Measurements from ENCODE around the gene ABTB1.

The ABTB1 gene

GRCh38 chr3:127718245-127718915, 45.6 kb downstream of the ABTB1 start:
- no peaks in the 10 kb centered on the region for H3K27me3 ChIP-seq (ENCODE audit: insufficient read depth, insufficient read length)
- H3K9ac ChIP-seq (ENCODE audit: insufficient read length, low read depth): no peak overlapping the region
- H3K9me3 ChIP-seq (ENCODE audit: insufficient read depth, low read length): peaks cover 9% of the 10 kb centered on the region; the same call in 1 of the 2 replicates
- H3K36me3 ChIP-seq (ENCODE audit: insufficient read depth, insufficient read length, low read length): no peaks in the 10 kb centered on the region
- peaks cover 24% of the 10 kb centered on the region for H3K4me1 ChIP-seq (ENCODE audit: insufficient read depth, insufficient read length)
- DNase-seq (ENCODE audit: low read depth, low spot score): no peak
- TF ChIP-seq YY1 (IDR thresholded peaks at IDR 0.05; ENCODE audit: insufficient read depth, insufficient read length) (no peak), ZNF274 (IDR thresholded peaks at IDR 0.05; ENCODE audit: low read depth, low read length) (no peak), SUZ12 (IDR thresholded peaks at IDR 0.05; ENCODE audit: extremely low read depth, insufficient read depth, insufficient read length) (no peak)
- no peak overlapping the region for H3K4me3 ChIP-seq (ENCODE audit: insufficient read length, low read depth)

- no peak for DNase-seq (ENCODE audit: low read depth, low spot score)
- Histone ChIP-seq H3K27me3 (ENCODE audit: insufficient read depth, insufficient read length) (no peaks in the 10 kb centered on the region), H3K9ac (ENCODE audit: insufficient read length, low read depth) (no peak overlapping the region), H3K36me3 (ENCODE audit: insufficient read depth, insufficient read length, low read length) (no peaks in the 10 kb centered on the region), H3K9me3 (ENCODE audit: insufficient read depth, low read length) (peaks cover 11% of the 10 kb centered on the region; the same call in 1 of the 2 replicates), H3K4me1 (ENCODE audit: insufficient read depth, insufficient read length) (peaks cover 24% of the 10 kb centered on the region), H3K4me3 (ENCODE audit: insufficient read length, low read depth) (no peak overlapping the region)
- TF ChIP-seq SUZ12 (IDR thresholded peaks at IDR 0.05; ENCODE audit: extremely low read depth, insufficient read depth, insufficient read length) (no peak), YY1 (IDR thresholded peaks at IDR 0.05; ENCODE audit: insufficient read depth, insufficient read length) (no peak), ZNF274 (IDR thresholded peaks at IDR 0.05; ENCODE audit: low read depth, low read length) (no peak)
Observed at GRCh38 chr3:127718916-127719290, 46.2 kb downstream of the ABTB1 start.

GRCh38 chr3:127719369-127719768, 46.6 kb downstream of the ABTB1 start:
- Histone ChIP-seq H3K9ac (ENCODE audit: insufficient read length, low read depth) (no peak overlapping the region), H3K36me3 (ENCODE audit: insufficient read depth, insufficient read length, low read length) (no peaks in the 10 kb centered on the region)
- no peak for DNase-seq (ENCODE audit: low read depth, low spot score)

GRCh38 chr3:127720161-127720823, 47.5 kb downstream of the ABTB1 start:
- no peaks in the 10 kb centered on the region for H3K36me3 ChIP-seq (ENCODE audit: insufficient read depth, insufficient read length, low read length)

More at GRCh38 chr3:127719369-127719768, 46.6 kb downstream of the ABTB1 start:
- Histone ChIP-seq H3K4me3 (ENCODE audit: insufficient read length, low read depth) (no peak overlapping the region), H3K9me3 (ENCODE audit: insufficient read depth, low read length) (peaks cover 15% of the 10 kb centered on the region; the same call in 1 of the 2 replicates), H3K27me3 (ENCODE audit: insufficient read depth, insufficient read length) (no peaks in the 10 kb centered on the region), H3K4me1 (ENCODE audit: insufficient read depth, insufficient read length) (peaks cover 20% of the 10 kb centered on the region)
- TF ChIP-seq ZNF274 (IDR thresholded peaks at IDR 0.05; ENCODE audit: low read depth, low read length): no peak
- TF ChIP-seq SUZ12 (IDR thresholded peaks at IDR 0.05; ENCODE audit: extremely low read depth, insufficient read depth, insufficient read length): no peak
- TF ChIP-seq YY1 (IDR thresholded peaks at IDR 0.05; ENCODE audit: insufficient read depth, insufficient read length): no peak

GRCh38 chr3:127720985-127721935, 48.5 kb downstream of the ABTB1 start:
- no peaks in the 10 kb centered on the region for H3K36me3 ChIP-seq (ENCODE audit: insufficient read depth, insufficient read length, low read length)
- H3K9me3 ChIP-seq (ENCODE audit: insufficient read depth, low read length): peaks cover 15% of the 10 kb centered on the region; the same call in 1 of the 2 replicates
- peaks cover 19% of the 10 kb centered on the region for H3K4me1 ChIP-seq (ENCODE audit: insufficient read depth, insufficient read length)
- peaks cover 4% of the 10 kb centered on the region for H3K27me3 ChIP-seq (ENCODE audit: insufficient read depth, insufficient read length)
- no peak overlapping the region for H3K9ac ChIP-seq (ENCODE audit: insufficient read length, low read depth)
- H3K4me3 ChIP-seq (ENCODE audit: insufficient read length, low read depth): no peak overlapping the region
- TF ChIP-seq ZNF274 (IDR thresholded peaks at IDR 0.05; ENCODE audit: low read depth, low read length) (no peak), YY1 (IDR thresholded peaks at IDR 0.05; ENCODE audit: insufficient read depth, insufficient read length) (no peak), SUZ12 (IDR thresholded peaks at IDR 0.05; ENCODE audit: extremely low read depth, insufficient read depth, insufficient read length) (no peak)
- DNase-seq (ENCODE audit: low read depth, low spot score): no peak

More at GRCh38 chr3:127720161-127720823, 47.5 kb downstream of the ABTB1 start:
- TF ChIP-seq YY1 (IDR thresholded peaks at IDR 0.05; ENCODE audit: insufficient read depth, insufficient read length) (no peak), SUZ12 (IDR thresholded peaks at IDR 0.05; ENCODE audit: extremely low read depth, insufficient read depth, insufficient read length) (no peak), ZNF274 (IDR thresholded peaks at IDR 0.05; ENCODE audit: low read depth, low read length) (no peak)
- H3K4me3 ChIP-seq (ENCODE audit: insufficient read length, low read depth): no peak overlapping the region
- H3K27me3 ChIP-seq (ENCODE audit: insufficient read depth, insufficient read length): peaks cover 4% of the 10 kb centered on the region
- peaks cover 19% of the 10 kb centered on the region for H3K4me1 ChIP-seq (ENCODE audit: insufficient read depth, insufficient read length)
- no peak for DNase-seq (ENCODE audit: low read depth, low spot score)
- peaks cover 15% of the 10 kb centered on the region; the same call in 1 of the 2 replicates for H3K9me3 ChIP-seq (ENCODE audit: insufficient read depth, low read length)
- H3K9ac ChIP-seq (ENCODE audit: insufficient read length, low read depth): no peak overlapping the region

GRCh38 chr3:127722091-127722784, 49.5 kb downstream of the ABTB1 start:
- no peak overlapping the region for H3K9ac ChIP-seq (ENCODE audit: insufficient read length, low read depth)
- no peak overlapping the region for H3K4me3 ChIP-seq (ENCODE audit: insufficient read length, low read depth)
- no peaks in the 10 kb centered on the region for H3K36me3 ChIP-seq (ENCODE audit: insufficient read depth, insufficient read length, low read length)
- H3K27me3 ChIP-seq (ENCODE audit: insufficient read depth, insufficient read length): peaks cover 4% of the 10 kb centered on the region
- peaks cover 18% of the 10 kb centered on the region for H3K4me1 ChIP-seq (ENCODE audit: insufficient read depth, insufficient read length)
- TF ChIP-seq YY1 (IDR thresholded peaks at IDR 0.05; ENCODE audit: insufficient read depth, insufficient read length) (no peak), SUZ12 (IDR thresholded peaks at IDR 0.05; ENCODE audit: extremely low read depth, insufficient read depth, insufficient read length) (no peak), ZNF274 (IDR thresholded peaks at IDR 0.05; ENCODE audit: low read depth, low read length) (no peak)
- H3K9me3 ChIP-seq (ENCODE audit: insufficient read depth, low read length): peaks cover 15% of the 10 kb centered on the region; the same call in 1 of the 2 replicates
- no peak for DNase-seq (ENCODE audit: low read depth, low spot score)
